Ammon's horn (tissue), 1 donor: ENCODE measurements around the gene TUBA1B.
"Not testable (repeated sequence)": the region's sequence is repeated elsewhere in the genome, so short reads cannot be mapped to it uniquely, and the experiment has no call there.

Source experiments
- DNase-seq: peaks from one replicate; pipeline ENCODE4 v3.0.0-alpha.2; 2016; ENCODE audit warnings: low spot score

The TUBA1B gene

DNA sequence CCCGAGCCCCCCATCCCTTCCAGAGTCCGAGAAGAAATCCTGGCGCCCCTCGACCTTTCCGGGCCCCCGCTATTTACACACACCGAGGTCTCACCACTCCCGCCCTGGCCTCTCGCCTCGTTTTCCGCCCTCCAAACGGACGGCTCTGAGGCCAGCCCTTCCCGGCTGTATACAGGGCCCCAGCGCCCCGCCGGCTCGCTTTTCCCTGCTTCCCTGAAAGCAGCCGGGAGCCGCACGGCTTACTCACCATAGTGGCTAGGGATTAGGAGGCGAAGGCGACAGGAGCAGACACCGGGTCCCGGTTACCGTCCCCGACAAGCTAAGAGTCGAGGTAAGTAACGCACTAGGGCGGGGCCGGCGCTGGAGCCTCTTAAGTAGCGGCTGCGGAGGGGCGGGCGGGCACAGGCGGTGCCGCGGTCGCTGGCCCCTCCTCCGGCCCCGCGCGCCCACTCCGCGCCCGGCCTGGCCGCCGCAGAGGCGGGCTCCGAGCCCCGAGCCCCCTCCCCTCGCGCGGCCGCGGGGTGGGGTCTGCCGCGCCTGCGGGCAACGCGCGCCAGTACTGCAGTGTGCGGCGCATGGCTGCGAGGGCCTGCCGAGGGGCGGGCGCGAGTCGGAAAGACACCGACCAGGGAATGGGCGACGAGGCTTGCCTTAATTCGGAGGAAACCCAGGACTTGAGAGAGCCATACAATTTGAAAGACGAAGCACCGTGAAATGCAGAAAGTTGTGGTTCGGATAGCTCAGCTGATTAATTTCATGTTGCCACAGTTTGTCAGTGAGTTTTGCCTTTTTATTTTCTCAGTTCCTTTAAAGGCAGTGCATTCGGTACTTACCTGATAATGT is at the start of gene TUBA1B:
Gene TUBA1B (minus strand): TSS at position 345 of the 843 bp plus-strand sequence. CDS start 95 bp downstream, at position 250.
- DNase-seq, result peak; percentile 97

DNA sequence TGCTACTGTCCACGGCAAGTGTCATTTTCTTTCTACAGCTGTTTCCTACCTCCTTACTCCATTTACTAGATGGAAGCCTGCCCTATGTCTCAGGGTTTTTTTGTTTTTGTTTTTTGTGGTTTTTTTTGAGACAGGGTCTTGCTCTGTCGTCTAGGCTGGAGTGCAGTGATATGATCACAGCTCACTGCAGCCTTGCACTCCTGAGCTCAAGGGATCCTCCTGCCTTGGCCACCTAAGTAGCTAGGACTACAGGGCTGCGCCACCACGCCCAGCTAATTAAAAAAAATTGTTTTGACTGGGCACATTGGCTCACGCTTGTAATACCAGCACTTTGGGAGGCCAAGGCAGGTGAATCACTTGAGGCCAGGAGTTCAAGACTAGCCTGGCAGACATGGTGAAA is 43.0 kb upstream of the TUBA1B start:
- DNase-seq, result no peak

DNA sequence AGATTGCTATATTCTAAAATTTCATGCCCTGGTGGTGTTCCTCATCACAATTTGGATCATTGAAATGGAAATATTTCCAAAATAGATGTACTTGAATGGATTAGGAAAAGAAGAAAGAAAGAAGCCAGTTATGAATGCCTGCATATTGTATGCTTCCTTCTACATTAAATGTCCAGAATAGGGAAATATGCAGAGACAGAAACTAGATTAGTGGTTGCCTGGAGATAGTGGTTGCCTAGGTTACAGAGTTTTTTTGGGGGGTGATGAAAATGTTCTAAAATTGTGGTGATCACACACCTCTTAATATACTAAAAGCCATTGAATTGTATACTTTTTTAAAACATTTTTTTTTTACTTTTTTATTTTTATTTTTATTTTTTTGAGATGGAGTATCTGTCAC is 39.7 kb upstream of the TUBA1B start:
- DNase-seq, result peak; percentile 17

DNA sequence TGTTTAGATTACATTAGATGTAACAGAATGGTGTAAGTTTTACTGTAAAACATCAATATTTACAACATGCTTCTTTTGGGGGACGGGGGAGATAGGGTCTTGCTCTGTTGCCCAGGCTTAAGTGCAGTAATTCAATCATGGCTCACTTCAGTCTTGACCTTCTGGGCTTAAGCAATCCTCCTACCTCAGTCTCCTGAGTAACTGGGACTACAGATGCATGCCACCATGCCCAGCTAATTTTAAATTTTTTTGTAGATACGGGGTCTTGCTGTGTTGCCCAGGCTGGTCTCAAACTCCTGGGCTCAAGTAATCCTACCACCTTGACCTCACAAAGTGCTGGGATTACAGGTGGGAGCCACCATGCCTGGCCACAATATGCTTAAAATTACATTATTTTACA is 33.9 kb upstream of the TUBA1B start:
- DNase-seq, result no peak

DNA sequence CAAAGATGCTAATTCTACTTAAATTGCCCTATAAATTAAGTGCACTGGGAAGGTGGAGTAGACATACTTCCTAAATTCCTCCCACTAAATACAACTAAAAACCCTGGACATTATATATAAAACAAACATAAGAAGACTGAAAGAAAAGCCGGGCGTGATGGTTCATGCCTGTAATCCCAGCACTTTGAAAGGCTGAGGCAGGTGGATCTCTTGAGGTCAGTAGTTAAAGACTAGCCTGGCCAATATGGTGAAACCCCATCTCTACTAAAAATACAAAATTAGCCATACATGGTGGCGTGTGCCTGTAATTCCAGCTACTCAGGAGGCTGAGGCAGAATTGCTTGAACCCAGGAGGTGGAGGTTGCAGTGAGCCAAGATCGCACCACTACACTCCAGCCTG is 30.7 kb upstream of the TUBA1B start:
- not testable (repeated sequence) for DNase-seq

DNA sequence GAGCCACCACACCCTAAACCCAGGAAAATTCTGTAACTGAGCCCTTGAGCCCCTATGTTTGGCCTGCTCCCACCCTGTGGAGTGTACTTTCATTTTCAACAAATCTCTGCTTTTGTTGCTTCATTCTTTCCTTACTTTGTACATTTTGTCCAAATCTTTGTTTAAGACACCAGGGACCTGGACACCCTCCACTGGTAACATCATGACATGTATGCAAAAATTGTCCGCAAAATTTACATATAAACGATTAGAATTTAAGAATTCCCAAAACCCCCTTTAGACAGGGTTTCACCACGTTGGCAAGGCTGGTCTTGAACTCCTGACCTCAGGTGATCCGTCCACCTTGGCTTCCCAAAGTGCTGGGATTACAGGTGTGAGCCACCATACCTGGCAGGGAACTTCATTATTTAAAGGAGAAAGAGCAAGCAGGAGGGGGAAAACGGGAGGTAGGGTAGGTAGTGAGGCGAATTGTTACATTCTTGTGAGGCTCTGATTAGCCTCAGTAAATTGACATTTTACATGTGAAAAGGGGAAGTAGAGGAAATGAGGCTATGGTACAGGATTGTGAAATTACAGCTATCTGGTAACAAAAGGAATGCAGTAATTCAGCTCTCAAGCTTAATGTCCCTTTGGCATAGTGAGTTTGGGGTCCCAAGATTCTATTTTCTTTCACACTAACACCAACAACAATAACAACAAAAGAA is 30.0 kb upstream of the TUBA1B start:
- no peak for DNase-seq

DNA sequence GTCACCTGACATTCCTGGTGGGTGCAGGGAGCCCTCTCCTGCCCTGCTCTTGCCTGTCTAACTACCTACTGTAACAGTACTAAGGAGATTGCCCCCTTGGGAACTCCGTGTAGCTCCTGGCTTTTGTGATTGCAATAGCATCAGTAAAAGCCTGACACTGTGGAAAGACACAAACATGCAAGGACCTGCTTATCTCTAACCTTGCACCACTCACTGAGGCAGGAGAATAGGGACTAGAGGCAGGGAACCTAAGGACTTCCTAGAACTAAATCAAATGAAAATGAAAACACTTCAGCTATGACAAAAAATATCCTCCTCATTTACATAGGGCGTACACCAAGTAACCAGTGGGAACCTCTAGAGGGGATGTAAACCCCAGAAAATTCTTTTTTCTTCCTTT is 29.2 kb upstream of the TUBA1B start:
- DNase-seq, result no peak

DNA sequence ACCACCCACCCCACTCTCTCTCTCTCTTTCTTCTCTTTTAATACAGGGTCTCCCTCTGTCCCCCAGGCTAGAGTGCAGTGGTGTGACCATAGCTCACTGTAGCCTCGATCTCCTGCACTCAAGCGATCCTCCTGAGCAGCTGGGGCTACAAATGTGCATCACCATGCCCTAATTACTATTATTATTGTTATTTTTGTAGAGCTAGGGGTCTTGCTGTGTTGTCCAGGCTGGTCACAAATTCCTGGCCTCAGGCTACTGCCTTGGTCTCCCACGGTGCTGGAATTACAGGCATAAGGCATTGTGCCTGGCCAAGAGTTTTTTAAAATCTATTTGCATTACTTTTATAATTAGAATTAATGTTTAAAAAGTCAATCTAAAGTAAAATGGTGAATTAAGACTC is 23.0 kb upstream of the TUBA1B start:
- DNase-seq, result no peak

DNA sequence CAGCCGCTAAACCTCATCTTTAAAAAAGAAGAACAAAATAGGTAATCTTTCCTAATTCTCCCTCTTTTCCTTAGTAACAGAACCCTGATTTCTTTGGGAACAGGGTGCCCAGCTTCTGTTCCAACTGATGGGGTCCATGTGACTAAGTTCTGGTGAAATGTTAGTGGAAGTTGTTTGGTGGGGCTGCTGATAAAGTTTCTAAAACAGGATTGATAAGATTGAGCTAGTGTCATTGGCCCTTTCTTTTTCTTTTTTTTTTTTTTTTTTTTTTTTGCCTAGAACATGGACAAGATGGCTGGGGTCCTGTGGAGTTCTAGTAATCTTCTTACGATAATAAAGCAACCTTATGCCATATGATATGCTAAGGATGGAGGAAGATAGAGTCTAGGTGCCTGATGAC is 16.2 kb upstream of the TUBA1B start:
- DNase-seq, result no peak

DNA sequence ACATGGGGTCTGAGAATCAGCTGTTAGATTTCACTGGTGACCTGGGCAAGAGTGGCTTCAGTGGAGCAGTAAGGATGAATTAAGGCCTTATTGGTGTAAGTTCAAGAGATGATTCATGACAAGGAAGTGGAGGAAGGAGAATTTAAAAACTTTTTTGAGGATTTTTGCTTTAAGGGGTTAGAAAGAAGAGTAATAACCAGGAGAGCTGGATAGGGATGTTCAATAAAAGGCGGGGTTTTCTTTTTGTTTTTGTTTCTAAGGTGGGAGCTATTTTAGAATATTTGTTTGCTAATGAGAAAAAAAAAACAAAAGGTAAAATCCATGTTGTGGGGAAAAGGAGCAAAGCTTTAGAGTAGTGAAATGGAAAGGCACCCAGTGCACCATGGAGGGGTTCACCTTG is 15.2 kb upstream of the TUBA1B start:
- DNase-seq, result no peak

DNA sequence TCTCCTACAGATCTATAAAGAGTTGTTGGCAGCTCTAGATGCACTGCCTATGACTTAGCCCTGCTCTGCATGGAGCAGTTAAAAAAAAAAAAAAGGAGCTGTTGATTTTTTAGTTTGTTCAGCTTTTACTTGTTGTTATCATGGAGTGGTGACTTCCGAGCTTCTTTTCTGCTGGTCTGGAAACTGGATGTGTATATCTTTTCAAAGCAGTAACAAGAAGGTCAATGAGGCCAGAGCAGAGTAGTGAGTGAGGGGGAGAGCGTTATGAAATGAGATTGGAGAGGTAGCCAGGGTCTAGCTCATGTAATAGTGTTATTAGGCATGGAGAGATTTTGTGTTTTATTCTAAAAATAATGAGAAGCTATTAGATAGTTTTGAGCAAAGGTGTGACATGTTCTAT is 13.2 kb upstream of the TUBA1B start:
- no peak for DNase-seq

DNA sequence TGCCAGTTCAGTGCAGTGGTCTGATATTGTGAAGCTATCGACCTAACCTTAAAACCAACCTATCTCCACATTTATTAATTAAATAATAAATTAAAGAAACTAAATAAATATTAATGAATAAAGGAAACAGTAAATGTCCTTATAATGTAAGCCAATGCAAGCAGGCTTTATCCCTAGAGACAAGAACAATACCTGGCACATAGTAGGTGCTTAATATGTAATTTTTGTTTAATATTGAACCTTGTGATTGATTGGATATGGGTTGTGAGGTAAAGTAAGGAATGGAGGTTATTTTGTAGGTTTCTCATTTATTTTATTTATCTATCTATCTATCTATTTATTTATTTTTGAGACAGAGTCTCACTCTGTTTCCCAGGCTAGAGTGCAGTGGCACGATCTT is 7.8 kb upstream of the TUBA1B start:
- DNase-seq, result no peak

DNA sequence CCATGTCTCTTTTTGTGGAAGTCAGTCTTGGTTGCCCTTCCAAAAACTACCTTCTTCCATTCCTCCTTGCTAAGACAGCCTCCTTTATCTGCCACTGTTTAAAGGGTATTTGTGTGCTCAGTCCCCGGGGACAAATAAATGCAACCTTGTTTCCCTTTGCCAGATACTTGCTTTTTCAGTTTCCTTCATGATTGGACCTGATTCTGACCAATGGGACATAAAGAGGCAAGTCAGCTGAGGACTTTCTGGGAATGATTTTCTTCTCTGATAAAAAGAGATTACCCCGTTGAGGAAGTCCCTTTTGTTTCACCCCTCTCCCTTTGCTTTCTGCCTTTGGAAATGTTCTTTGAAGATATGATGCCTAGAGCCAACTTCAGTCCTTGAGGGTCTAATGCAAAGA is 7.4 kb upstream of the TUBA1B start:
- DNase-seq, result no peak

DNA sequence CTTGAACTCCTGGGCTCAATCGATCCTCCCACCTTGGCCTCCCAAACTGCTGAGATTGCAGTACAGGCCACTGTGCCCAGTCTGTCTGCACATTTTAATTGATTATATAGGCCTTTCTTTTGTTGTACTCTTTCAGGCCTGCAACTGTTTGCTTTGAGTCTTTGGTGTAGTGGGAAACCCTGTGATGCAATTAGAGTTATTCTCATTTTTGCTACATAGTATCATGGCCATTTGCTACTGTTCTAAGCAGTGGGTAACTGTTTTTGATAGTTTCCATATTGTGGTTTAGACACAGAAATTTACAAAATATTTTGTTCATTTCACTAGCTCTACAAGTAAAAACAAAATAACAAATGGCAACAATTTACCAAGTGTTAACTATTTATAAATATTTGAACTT is 6.3 kb upstream of the TUBA1B start:
- DNase-seq, result no peak

DNA sequence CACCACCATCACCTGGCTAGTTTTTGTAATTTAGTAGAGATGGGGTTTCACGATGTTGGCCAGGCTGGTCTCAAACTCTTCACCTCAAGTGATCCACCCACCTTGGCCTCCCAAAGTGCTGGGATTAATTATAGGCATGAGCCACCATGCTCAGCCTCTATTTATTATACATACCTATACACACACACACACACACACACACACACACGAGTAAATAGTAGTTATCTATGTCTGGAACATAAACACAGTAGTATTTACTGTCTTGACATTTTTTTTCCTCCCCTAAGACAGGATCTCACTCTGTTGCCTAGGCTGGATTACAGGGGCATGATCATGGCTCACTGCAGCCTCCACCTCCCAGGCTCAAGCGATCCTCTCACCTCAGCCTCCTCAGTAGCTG is 5.8 kb upstream of the TUBA1B start:
- not testable (repeated sequence) for DNase-seq

DNA sequence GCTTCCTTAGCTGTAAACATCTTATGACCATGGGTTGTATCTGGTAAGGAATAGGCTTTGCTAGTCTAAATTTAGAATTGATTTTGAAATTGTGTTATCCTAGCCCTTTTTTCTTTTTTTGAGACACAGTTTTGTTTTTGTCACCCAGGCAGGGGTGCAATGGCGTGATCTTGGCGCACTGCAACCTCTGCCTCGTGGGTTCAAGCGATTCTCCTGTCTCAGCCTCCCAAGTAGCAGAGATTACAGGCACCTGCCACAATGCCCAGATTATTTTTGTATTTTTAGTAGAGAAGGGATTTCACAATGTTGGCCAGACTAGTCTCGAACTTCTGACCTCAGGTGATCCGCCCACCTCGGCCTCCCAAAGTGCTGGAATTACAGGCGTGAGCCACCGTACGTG is 2.4 kb upstream of the TUBA1B start:
- DNase-seq, result no peak

DNA sequence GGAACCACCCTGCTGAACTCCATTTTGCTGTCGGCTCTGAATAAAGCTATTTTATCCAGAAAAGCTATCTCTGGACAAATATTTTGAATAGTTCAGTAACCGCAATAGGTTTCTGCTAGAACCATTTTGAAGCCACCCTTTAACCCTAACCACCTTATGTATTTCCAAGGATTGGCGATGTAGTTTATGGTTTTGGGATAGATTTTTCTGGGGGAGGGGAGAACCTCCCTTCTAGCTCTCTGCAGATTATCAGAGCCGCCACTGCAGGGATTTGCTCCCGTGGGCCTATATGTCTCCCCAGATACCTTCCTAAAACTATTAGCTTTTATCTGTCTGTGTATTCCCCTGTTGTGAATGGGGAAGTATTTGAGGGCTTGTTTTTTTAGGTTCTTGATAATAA is 1.8 kb upstream of the TUBA1B start:
- no peak for DNase-seq

DNA sequence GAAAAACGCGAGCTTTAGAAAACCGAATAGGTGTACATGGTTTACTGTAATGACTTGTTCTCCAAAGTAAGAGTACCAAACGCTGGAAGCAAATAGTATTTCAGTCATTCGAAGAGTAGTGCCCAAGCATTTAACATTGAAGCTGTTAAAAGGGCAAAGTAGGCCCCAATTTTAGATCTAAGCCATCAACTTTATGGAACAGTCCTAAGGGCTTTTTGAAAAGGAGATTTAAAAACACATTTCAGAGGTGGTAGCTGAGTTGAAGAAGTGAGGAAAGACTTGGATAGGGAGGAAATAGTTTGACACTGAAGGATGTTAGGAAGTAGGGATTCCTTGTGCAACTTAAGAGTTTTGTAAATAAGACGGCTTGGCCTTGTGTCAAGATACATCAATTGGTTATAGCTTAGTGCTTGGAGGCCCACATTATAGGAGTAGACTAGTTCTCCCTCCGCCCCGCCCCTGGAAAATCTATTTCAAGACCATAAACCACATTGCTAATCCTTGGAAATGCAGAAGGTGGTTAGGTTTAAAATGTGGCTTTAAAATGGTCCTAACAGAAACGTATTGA is 783 bp upstream of the TUBA1B start:
- DNase-seq, result peak; percentile 14

DNA sequence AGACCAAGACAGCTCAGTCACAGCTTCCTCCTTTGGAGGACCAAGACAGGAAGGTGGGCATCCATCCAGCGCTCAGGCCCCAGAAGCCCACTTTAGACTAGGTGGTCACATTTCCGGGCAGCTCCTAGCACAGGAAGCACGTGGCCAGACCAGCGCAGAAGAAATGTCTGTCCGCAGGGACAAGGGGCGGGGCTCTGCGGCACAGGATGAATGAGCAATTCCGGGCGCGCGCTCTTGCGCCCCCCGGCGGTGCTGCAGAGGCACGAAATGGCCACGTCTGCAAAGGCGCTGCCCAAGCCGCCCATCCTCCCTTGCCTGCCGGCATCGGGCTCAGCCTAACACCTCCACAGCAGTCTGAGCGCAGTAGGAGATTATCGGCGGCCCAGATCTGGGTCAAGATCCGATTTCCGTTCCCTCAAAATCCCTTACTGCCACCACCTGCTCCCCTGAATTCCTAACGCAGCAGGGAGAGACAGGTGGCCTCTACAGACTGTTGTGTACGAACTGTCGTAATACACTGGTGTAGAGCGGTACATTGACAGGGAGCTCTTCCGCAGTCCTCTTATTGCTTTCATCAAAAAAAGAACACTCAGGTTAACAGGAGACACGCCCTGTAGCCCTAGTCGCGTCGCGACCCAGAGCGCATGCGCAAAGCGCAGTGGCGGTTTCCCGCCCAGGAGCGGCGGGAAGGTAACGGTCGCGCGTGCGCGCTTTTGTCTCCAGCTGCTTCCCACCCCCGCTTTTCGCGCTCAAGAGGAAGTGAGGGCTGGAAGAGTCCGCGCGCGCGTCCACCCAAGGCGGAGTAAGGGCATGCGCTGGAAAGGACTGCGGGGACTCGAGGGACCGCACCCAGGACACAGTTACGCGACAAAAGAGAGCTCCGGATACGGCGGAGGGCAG is 794 bp downstream of the TUBA1B start:
- DNase-seq, result peak; percentile 95

DNA sequence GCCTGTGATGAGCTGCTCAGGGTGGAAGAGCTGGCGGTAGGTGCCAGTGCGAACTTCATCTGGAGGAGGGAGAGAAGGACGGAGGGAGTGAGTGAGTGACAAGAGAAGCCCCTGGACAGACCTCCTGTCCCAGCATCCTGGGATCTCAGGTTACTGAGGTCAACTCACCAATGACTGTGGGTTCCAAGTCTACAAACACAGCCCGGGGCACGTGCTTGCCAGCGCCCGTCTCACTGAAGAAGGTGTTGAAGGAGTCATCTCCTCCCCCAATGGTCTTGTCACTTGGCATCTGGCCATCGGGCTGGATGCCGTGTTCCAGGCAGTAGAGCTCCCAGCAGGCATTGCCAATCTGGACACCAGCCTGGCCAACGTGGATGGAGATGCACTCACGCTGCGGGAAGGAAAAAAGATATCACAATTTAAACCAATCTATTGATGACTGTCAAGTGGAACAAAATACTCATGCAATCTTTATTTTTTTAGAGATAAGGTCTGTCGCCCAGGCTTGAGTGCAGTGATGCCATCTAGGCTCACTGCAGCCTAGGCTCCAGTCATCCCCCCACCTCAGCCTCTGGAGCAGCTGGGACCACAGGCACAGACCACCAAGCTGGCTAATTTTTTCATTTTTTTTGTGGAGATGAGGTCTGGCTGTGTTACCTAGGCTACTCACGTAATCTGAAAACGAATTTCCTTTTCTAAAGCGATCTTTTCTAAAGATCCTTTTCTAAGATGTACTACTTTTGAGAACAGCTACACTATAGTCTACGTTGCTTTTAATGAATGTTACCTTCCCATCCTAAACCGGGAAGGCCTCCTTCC is 1.7 kb downstream of the TUBA1B start:
- DNase-seq, result no peak

DNA sequence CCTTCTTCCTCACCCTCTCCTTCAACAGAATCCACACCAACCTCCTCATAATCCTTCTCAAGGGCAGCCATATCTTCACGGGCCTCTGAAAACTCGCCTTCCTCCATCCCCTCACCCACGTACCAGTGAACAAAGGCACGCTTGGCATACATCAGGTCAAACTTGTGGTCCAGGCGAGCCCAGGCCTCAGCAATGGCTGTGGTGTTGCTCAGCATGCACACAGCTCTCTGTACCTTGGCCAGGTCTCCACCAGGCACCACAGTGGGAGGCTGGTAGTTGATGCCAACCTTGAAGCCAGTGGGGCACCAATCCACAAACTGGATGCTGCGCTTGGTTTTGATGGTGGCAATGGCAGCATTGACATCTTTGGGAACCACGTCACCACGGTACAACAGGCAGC is 3.2 kb downstream of the TUBA1B start:
- DNase-seq, result not testable (repeated sequence)
